Fibroblast of mammary gland (primary cell): ENCODE measurements around the gene MMP14.
"Not testable (repeated sequence)": the region's sequence is repeated elsewhere in the genome, so short reads cannot be mapped to it uniquely, and the experiment has no call there.

ENCODE experiments used
- DNase-seq: peaks from one replicate; pipeline ENCODE4 v3.0.0-alpha.2; 2010; ENCODE audit warnings: low read depth
- H3K4me3 ChIP-seq: 2 replicates; pipeline ENCODE4 v1.5.1; 2011; ENCODE audit warnings: low read depth, mild to moderate bottlenecking, low read length, moderate library complexity; ENCODE audit not compliant: control insufficient read depth
- TF ChIP-seq, protein P1 (sequence below): conservative IDR thresholded peaks from 2 replicates; pipeline ENCODE4 v1.5.1; 2011; ENCODE audit warnings: low read depth, low read length, inconsistent platforms; ENCODE audit not compliant: control insufficient read depth, insufficient read depth

MMP14 gene

DNA sequence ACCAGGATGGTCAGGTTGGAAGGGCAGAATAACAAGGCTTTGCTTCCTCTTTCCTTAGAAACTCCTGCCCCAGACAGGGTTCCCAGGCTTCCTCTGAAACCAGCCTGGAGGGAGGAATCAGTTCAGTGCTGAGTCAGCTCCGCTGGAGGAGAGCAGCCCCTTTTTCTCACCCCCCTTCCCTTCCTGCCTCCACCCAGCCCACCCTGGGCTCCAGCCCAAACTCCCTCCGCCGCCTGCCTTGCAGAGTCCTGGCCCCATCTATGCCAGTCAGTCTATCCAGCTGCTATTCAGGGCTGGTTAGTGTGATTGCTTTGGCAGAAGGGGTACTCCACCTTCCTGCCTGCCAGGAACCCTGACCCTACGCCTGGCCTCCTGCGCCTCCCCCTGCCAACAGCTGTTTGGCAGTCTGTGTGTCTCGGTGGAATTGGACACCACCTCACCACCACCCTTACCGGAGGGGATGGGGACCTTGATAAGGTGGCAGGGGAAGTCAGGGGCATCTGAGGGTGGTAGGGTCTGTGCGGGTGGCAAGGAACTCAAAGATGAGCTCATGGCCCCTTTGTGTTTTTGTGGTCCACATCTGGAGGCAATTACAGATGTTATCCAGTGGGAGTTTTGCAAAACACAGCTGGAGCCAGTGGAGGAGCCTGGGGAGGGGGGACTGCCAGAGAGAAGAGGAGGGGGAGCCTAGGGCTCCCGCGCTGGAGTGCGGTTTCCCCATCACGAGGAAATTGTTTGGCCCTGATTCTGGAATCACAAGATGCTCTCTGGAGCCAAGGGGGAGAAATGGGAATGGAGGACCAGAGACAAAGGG is 12.2 kb downstream of the MMP14 start:
- H3K4me3 ChIP-seq = no peak overlapping the region
- peak; percentile 98 for DNase-seq
- TF ChIP-seq, protein P1, sequence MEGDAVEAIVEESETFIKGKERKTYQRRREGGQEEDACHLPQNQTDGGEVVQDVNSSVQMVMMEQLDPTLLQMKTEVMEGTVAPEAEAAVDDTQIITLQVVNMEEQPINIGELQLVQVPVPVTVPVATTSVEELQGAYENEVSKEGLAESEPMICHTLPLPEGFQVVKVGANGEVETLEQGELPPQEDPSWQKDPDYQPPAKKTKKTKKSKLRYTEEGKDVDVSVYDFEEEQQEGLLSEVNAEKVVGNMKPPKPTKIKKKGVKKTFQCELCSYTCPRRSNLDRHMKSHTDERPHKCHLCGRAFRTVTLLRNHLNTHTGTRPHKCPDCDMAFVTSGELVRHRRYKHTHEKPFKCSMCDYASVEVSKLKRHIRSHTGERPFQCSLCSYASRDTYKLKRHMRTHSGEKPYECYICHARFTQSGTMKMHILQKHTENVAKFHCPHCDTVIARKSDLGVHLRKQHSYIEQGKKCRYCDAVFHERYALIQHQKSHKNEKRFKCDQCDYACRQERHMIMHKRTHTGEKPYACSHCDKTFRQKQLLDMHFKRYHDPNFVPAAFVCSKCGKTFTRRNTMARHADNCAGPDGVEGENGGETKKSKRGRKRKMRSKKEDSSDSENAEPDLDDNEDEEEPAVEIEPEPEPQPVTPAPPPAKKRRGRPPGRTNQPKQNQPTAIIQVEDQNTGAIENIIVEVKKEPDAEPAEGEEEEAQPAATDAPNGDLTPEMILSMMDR = no peak

- no peak overlapping the region for H3K4me3 ChIP-seq
These were observed 12.9 kb downstream of the MMP14 start for GRCh38 chr14:22849212-22849819.

DNA sequence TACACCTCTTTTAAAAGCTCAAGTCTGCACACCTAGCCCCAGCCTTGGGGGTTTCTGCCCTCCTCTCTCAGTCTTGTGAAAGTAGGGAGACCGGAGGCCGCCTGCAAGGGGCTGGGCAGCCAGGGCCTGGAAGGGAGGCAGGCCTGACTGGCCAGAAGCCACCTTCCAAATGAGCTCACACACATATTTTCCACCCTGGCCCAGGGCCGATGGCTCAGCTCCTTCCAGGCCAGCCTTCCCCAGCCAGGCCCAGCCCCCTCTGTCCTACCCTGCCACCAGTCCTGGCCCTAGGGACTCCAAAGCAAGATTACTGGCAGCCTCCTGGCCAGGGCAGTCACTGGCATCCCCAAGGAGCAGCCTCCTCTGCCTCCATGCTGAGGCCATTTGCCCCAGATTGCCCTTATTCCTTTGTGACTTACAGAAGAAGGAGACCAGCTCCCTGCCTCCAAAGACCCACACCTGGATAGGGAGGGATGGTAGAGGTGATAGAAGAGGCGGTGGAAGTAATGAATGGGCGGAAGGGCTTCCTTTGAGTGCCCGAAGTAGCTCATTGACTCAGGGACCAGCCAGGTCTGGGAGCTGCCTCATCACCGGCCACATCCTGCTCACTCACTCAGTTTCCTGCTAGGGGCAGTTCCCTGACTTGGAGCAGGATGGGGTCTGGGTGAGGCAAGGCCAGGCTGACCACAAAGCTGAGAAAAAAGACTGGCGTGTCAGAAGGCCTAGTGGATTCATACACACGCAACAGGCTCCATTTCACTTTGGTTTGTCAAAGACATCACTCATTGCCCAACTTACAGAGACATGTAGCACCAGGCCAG is 14.8 kb downstream of the MMP14 start:
- TF ChIP-seq, protein P1 = no peak
- H3K4me3 ChIP-seq = peak overlapping the region; percentile 19
- DNase-seq = peak; percentile 99

More at GRCh38 chr14:22849212-22849819, 12.9 kb downstream of the MMP14 start:
- TF ChIP-seq, protein P1 = no peak
- DNase-seq = peak; percentile 87

GRCh38 chr14:22852178-22852577 is 15.8 kb downstream of the MMP14 start:
- DNase-seq, H3K4me3 ChIP-seq: not testable (repeated sequence)

DNA sequence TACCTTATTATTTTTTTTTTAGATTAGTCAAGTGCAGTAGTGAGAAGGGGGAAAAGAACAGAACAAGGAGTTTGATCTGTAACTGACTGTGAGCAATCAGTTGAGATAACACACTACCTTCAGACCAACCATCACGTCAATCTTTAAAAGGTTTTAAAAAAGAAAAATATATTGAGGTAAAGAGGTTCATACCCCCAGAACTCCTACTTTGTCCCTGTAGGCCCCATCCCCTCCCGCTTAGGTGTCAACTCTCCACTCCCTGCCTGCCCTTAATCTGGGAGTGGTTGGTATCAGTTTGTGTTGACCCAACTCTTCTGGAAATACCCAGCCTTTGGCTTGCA is 16.2 kb downstream of the MMP14 start:
- no peak overlapping the region for H3K4me3 ChIP-seq
- DNase-seq = no peak
- TF ChIP-seq, protein P1 = no peak

GRCh38 chr14:22852940-22853767 is 16.8 kb downstream of the MMP14 start:
- H3K4me3 ChIP-seq = peak overlapping the region; percentile 50
- DNase-seq = peak; percentile 86
- TF ChIP-seq, protein P1 = peak; percentile 92

- not testable (repeated sequence) for H3K4me3 ChIP-seq, DNase-seq
These were observed 17.9 kb downstream of the MMP14 start for GRCh38 chr14:22854296-22854695.
